OCI-LY7 (cell line): Measurements from ENCODE around the gene PPIG.
"Not testable (repeated sequence)": the region's sequence is repeated elsewhere in the genome, so short reads cannot be mapped to it uniquely, and the experiment has no call there.

ENCODE experiments used
- EZH2phosphoT487 ChIP-seq: fragments of 200-600 bp; sonication (generic); IDR thresholded peaks from 2 replicates; pipeline ENCODE4 v1.6.1; 2018; ENCODE audit warnings: low read depth, borderline replicate concordance, mild to moderate bottlenecking, mixed run types, antibody characterized with exemption, low read length, moderate library complexity, mixed read lengths
- TF ChIP-seq, protein P1 (sequence below): fragments of 200-600 bp; sonication (generic); conservative IDR thresholded peaks from 2 replicates; pipeline ENCODE4 v1.5.1; 2014; ENCODE audit warnings: mild to moderate bottlenecking, antibody characterized with exemption, low read length, moderate library complexity, mixed read lengths

DNA sequence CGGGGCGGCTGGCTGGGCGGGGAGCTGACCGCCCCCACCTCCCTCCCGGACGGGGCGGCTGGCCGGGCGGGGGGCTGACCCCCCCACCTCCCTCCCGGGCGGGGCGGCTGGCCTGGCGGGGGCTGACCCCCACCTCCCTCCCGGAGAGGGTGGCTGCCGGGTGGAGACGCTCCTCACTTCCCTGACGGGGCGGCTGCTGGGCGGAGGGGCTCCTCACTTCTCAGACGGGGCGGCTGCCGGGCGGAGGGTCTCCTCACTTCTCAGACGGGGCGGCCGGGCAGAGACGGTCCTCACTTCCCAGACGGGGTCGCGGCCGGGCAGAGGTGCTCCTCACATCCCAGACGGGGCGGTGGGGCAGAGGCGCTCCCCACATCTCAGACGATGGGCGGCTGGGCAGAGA is 8.9 kb upstream of the PPIG start:
- TF ChIP-seq, protein P1, sequence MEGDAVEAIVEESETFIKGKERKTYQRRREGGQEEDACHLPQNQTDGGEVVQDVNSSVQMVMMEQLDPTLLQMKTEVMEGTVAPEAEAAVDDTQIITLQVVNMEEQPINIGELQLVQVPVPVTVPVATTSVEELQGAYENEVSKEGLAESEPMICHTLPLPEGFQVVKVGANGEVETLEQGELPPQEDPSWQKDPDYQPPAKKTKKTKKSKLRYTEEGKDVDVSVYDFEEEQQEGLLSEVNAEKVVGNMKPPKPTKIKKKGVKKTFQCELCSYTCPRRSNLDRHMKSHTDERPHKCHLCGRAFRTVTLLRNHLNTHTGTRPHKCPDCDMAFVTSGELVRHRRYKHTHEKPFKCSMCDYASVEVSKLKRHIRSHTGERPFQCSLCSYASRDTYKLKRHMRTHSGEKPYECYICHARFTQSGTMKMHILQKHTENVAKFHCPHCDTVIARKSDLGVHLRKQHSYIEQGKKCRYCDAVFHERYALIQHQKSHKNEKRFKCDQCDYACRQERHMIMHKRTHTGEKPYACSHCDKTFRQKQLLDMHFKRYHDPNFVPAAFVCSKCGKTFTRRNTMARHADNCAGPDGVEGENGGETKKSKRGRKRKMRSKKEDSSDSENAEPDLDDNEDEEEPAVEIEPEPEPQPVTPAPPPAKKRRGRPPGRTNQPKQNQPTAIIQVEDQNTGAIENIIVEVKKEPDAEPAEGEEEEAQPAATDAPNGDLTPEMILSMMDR, result not testable (repeated sequence)
- TF ChIP-seq EZH2phosphoT487, result not testable (repeated sequence)
